ENCODE results near the gene INTS1.
A peak's percentile ranks its signal among the peaks of the same experiment; 100 is the strongest.

The INTS1 gene

DNA sequence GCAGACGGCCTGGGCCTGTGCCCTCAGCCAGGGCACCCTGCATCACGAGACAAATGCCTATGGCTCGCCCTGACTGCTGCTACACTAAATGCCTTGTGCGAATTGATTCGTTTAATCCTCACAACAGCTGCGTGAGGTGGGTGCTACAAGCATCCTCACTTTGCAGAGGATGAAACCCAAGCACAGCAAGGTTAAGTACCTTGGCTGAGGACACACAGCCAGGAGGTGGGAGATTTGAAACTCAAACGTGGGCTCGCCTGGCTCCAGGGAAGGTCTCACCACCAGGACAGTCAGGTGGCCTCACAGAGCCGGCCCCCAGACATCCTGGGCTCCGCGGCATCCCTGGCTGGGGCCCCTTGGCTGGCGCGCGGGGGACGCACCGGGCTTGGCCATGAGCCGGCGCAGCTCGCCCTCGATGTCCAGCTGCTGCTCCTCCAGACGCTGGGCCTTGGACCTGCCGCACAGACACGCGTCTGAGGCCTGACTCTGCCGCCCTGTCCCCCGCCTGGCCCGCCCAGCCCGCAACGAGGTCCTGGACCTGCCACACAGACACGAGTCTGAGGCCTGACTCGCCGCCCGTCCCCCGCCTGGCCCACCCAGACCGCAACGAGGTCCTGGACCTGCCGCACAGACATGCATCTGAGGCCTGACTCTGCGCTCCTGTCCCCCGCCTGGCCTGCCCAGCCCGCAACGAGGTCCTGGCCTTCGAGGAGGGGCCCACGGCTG, 66.9 kb downstream of the INTS1 start:
- no peak for DNase-seq (ENCODE audit: insufficient read length, low spot score)
- TF ChIP-seq POLR2A (IDR thresholded peaks at IDR 0.05; ENCODE audit: low read depth, low read length) = no peak
- no peak for FAIRE-seq

DNA sequence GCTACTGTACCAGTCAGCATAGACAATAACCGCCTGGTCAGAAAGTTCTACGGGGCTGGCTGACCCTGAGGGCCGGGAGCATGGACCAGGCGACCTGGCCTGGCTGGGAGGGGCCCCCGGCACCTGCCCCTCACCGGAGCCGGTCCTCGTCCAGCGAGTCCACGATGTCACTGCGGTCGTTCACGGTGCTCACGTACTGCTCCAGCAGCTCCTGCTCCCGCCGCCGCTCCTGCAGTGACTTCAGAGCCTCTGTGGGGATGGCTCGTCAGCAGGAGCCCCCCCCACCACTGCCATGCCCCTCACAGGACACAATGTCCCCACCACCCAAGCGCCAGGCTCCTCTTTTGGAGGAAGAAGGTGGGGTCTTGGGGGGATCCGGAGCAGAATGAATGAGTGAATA, 67.6 kb downstream of the INTS1 start:
- TF ChIP-seq POLR2A (IDR thresholded peaks at IDR 0.05; ENCODE audit: low read depth, low read length) = no peak
- FAIRE-seq (no peak), DNase-seq (ENCODE audit: insufficient read length, low spot score) (no peak)

DNA sequence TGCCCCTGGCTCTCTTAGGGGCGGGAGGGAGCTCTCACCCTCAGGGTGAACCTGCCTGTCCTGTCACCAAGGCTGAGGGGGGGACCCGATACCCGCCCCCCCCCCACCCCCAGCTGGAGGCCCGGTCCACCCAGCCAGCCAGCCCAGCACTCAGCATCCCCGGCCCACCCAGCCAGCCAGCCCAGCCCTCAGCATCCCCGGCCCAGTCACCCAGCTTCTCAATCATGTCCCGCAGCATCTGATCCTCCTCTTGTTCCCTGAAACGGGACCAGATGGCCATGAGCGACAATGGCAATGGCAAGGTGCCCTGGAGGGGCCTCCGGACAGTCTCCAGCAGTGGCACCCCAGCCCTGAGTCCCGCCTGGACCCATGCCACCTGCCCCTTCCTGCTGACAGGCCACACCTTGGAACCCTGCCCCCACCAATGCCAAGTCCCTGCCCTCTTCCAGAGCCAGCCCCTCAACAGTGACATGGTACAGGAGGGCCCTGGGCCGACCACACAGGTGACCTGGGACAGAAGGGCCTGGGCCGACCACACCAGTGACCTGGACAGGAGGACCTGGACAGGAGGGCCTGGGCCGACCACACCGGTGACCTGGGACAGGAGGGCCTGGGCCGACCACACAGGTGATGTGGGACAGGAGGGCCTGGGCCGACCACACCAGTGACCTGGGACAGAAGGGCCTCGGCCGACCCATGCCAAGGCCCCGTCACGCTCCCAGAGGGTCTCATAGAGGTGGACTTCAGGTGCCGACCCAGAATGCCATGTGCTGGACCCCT, 69.1 kb downstream of the INTS1 start:
- no peak for TF ChIP-seq POLR2A (IDR thresholded peaks at IDR 0.05; ENCODE audit: low read depth, low read length)
- no peak for FAIRE-seq
- no peak for DNase-seq (ENCODE audit: insufficient read length, low spot score)

DNA sequence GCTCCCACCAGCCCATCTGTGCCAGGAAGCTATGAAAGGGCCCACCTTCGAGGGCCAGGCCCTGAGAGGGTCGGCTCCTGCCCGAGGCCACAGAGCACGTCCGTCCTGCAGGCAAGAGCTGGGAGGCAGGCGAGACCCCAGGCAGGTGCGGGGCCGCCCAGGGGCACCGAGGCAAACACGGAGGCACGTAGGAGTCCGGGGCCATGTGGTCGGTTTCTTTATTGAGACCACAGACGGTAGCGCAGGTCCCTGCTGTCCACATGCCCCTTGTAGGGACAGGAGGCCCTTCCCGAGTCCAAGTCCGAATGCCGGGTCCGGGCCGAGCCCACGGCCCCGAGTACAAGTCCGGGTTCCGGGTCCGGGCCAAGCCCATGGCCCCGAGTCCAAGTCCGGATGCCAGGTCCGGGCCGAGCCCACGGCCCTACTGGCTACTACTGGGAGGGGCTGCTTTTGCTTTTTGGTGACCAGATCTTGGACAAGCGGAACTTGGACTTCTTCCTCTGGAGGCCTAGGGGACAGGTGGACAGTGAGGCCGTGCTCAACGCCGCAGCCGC, 69.9 kb downstream of the INTS1 start:
- FAIRE-seq = no peak
- DNase-seq (ENCODE audit: insufficient read length, low spot score) = no peak
- no peak for TF ChIP-seq POLR2A (IDR thresholded peaks at IDR 0.05; ENCODE audit: low read depth, low read length)

DNA sequence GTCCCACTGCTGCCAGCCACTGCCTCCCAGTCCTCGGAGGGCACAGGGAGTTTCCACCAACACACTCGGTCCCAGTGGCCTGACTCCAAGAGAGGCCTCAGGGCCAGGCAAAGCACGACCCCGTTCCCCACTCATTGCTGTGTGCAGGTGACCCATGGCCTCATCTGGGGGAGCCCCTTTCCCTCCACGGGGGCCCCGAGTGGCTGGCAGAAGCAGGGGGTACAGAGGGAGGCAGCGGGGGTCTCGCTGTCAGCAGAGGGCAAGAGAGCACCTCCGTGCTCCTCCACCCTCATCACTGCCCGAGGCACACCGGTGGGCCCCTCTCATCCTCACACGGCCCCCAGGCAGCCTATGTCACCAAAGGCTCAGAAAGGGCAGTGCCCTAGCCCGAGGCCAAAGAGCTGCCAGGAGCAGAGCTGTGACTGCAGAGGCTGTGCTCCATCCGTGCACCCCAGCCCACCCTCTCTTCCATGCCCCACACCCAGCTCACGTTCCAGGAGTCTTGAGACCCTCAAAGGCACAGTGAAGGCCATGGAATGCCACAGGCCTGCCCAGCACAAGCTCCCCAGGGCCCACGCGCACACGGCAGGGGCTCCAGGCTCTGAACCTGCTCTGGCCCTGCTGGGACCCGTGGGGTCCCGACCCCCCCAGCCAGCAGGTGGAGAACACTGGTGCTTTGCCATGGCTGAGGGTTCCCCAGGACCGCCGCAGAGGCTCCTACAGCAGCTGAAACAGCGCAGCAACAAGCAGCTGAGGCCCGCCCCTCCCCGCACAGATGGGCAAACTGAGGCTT, 70.9 kb downstream of the INTS1 start:
- no peak for DNase-seq (ENCODE audit: insufficient read length, low spot score)
- TF ChIP-seq POLR2A (IDR thresholded peaks at IDR 0.05; ENCODE audit: low read depth, low read length) = no peak
- no peak for FAIRE-seq

DNA sequence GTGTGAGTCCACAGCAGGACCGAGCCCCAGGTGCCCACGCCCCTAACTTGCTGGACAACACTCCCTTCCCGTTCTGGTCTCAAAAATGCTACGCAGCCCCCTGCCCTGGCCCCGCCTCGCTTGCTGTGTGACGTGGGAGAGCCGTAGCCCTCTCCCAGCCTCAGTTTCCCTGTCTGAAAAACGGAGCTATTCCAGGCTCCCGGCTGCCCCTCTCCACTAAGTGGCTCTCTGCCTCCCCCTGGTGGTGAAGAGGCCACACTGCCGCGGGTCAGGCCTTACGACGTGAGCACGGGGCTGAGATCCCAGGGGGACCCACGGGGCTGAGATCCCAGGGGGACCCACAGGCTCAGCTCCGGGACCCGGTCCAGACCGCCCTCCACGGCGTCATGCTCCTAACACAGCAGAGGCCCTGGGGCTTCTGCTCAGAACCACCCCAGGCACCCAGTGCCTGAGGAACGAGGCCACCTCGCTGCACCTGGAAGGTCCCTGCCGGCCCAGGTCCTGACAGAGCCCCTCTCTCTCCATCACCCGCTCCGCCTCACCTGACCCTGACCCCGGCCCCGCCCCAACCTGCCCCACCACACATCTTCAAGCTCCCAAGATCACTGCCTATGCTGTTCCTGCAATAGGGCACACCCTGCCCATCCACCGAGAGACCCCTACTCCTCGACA, 71.6 kb downstream of the INTS1 start:
- DNase-seq (ENCODE audit: insufficient read length, low spot score) = peak; percentile 87
- FAIRE-seq = no peak
- TF ChIP-seq POLR2A (IDR thresholded peaks at IDR 0.05; ENCODE audit: low read depth, low read length) = 0 out of 2 replicates have a peak, but pooled peaks have one; percentile 10

DNA sequence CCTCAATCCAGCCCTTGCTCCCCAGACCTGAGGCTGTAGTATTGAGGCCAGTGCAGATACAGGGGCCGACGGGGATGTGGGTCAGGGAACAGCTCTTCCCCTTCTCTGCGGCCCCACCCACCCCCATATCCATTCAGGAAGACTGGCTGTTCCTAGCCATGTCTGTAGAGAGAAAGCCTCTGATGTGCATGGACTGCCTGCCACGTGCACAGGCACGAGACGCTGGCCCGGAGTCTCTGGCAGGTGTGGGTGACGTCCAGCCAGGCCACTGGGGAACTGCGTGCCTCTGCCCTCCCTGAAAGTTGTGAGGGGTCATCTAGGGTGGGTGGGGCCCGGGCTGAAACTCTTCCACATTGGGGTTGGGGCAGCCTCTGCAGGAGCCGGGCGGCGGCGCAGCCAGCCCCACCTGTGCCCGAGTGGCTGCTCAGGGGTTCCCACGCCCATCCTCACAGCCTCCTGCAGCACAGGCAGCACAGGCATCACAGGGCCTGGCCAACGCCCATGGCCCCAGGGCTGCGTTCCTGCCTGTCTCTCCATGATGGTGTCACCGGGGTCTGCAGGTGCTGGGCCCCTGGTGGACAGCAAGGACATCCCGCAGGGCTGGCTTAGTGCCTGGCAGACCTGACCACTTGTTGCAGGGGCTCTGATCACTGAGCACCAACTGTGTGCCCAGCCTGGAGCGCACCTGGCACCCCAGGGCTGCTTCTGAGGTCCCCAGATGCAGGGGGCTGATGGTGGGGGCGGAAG, 72.4 kb downstream of the INTS1 start:
- TF ChIP-seq POLR2A (IDR thresholded peaks at IDR 0.05; ENCODE audit: low read depth, low read length) = no peak
- no peak for DNase-seq (ENCODE audit: insufficient read length, low spot score)
- no peak for FAIRE-seq

DNA sequence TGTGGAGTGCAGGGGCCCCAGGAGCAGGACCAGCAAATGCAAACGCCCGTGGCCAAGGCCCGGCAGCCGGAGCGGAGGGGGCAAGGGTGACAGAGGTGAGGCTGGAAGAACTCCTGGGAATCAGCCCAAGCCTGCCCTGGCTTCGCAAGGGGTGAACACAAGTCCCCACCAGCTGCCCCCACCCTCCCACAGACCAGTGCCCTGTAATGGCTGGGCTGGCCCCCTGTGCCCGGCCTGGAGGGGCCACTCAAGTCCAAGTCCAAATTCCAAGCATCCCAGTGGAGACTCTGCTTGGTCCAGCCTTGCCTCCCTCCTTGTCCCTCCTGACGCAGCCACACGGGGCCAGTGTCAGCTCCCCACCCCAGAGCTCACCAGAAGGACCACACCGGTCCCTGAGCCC, 73.0 kb downstream of the INTS1 start:
- no peak for TF ChIP-seq POLR2A (IDR thresholded peaks at IDR 0.05; ENCODE audit: low read depth, low read length)
- DNase-seq (ENCODE audit: insufficient read length, low spot score) = no peak
- no peak for FAIRE-seq

DNA sequence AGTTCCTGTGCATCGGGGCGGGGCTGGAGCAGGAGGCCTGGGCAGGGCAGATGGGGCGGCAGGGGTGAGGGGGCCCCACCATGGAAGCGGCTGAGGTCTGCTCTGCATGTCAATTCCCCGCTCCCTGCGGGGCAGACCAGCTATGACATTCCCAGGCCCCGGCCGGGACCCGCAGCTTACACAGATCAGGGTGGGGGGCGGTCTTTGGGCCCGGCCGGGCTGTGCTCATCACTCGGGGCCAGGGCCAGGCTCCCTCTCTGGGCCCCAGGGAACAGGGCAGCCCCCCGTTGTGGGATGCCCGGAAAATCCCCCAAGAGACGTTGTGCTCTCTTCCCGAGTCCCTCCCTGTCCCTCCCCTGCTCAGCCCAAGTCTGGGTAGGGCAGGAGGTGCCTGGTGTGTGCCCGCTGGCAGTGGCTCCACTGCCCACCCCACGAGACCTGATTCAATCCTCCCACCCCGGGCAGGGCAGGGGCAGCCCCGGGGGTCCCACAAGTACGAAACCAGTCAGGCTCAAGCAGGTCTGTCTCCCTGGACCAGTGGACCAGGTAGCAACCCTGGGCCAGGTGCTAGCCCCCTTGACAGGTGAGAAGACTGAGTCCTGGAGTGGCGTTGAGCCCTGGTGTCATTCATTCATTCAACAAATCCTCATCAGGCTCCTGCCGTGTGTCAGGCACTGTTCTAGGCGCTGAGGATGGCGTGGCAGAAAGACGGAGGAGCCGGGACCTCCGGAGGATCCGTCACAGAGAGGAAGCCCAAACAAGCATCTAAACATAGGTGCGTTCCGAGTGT, 73.9 kb downstream of the INTS1 start:
- no peak for TF ChIP-seq POLR2A (IDR thresholded peaks at IDR 0.05; ENCODE audit: low read depth, low read length)
- no peak for FAIRE-seq
- no peak for DNase-seq (ENCODE audit: insufficient read length, low spot score)

DNA sequence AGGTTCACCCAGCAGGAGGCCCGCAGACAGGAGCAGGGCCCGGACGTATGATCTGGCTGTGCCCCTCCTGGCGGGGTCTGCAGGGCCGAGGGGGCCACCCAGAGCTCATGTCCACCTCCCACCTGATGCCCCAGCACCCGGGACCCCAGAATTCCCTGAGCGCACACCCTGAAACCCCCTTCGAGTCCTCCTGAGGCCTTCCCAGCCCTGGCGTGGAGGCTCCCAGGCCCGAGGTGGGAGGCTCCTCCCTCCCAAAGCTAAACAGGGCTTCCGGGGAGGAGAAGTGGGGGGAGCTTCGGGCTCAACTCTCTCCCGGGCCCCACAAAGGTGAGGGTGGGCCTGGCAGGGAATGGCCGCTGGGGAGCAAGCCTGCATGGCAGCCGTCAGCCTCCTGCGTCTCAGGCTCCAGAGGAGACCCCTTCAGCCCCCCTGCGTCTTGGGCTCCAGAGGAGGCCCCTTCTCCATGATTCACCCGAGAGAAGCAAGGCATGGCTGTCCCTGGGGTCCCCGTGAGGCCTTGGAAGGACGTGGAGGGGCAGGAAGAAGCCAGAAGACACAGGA, 75.2 kb downstream of the INTS1 start:
- no peak for TF ChIP-seq POLR2A (IDR thresholded peaks at IDR 0.05; ENCODE audit: low read depth, low read length)
- DNase-seq (ENCODE audit: insufficient read length, low spot score) = no peak
- no peak for FAIRE-seq

DNA sequence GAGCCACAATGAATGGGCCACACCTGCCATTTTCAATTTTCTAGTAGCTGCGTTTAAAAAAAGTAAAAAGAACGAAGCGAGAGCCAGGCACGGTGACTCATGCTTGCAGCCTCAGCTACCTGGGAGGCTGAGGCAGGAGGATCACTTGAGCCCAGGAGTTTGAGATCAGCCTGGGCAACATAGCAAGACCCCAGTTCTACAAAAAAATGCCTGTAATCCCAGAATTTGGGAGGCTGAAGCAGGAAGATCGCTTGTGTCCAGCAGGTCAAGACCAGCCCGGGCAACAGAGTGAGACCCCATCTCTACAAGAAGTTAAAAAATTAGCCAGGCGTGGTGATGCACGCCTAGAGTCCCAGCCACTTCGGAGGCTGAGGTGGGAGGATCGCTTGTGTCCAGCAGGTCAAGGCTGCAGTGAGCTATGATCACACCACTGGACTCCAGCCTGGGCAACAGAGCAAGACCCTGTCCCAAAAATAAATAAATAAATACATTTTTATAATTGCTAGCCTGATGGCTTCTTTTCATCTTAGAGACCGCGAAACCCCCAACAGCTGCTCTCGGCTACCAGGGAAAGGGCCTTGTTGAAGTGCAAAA, 77.0 kb downstream of the INTS1 start:
- no peak for FAIRE-seq
- no peak for TF ChIP-seq POLR2A (IDR thresholded peaks at IDR 0.05; ENCODE audit: low read depth, low read length)
- no peak for DNase-seq (ENCODE audit: insufficient read length, low spot score)

Measured in H54 (cell line).